ENCODE data around the gene CENPB.
"Not testable (repeated sequence)": the region's sequence is repeated elsewhere in the genome, so short reads cannot be mapped to it uniquely, and the experiment has no call there.

Gene CENPB

GRCh38 chr20:3795511-3796468 is 9.2 kb upstream of the CENPB start, which contains the start of gene CDC25B:
Gene CDC25B, plus strand, starts transcription at chr20:3796310. Its CDS starts 222 bp downstream, at chr20:3796532.
- peaks cover 30% of the 10 kb centered on the region for H3K4me1 ChIP-seq
- H3K9me3 ChIP-seq: no peaks in the 10 kb centered on the region
- H3K27me3 ChIP-seq: no peaks in the 10 kb centered on the region
- peak; percentile 49 for TF ChIP-seq CTCF (IDR thresholded peaks at IDR 0.05; ENCODE audit: low read depth, low read length)
- H3K4me3 ChIP-seq (ENCODE audit: low read depth, low read length): peak within 1 kb of the TSS; percentile 95
- DNase-seq: peak; percentile 98
- peaks cover 22% of the 10 kb centered on the region for H3K36me3 ChIP-seq

GRCh38 chr20:3794701-3795420 is 8.3 kb upstream of the CENPB start:
- Histone ChIP-seq H3K36me3 (peaks cover 16% of the 10 kb centered on the region), H3K27me3 (no peaks in the 10 kb centered on the region), H3K4me3 (ENCODE audit: low read depth, low read length) (peak overlapping the region; percentile 80; the same call in 1 of the 2 replicates), H3K4me1 (peaks cover 21% of the 10 kb centered on the region), H3K9me3 (no peaks in the 10 kb centered on the region)
- DNase-seq: no peak
- TF ChIP-seq CTCF (IDR thresholded peaks at IDR 0.05; ENCODE audit: low read depth, low read length): no peak

GRCh38 chr20:3794168-3794567 is 7.6 kb upstream of the CENPB start:
- Histone ChIP-seq H3K4me1 (peaks cover 16% of the 10 kb centered on the region), H3K36me3 (peaks cover 16% of the 10 kb centered on the region)
- H3K9me3 ChIP-seq; H3K4me3 ChIP-seq (ENCODE audit: low read depth, low read length); H3K27me3 ChIP-seq; DNase-seq: not testable (repeated sequence)

GRCh38 chr20:3789201-3789600 is 2.7 kb upstream of the CENPB start:
- H3K4me1 ChIP-seq; H3K27me3 ChIP-seq; DNase-seq; H3K36me3 ChIP-seq; H3K4me3 ChIP-seq (ENCODE audit: low read depth, low read length); H3K9me3 ChIP-seq: not testable (repeated sequence)

GRCh38 chr20:3788685-3789155 is 2.2 kb upstream of the CENPB start:
- Histone ChIP-seq H3K27me3 (no peaks in the 10 kb centered on the region), H3K4me1 (peaks cover 8% of the 10 kb centered on the region), H3K36me3 (peaks cover 9% of the 10 kb centered on the region), H3K9me3 (no peaks in the 10 kb centered on the region), H3K4me3 (ENCODE audit: low read depth, low read length) (no peak overlapping the region)
- peak; percentile 62 for DNase-seq
- TF ChIP-seq CTCF (IDR thresholded peaks at IDR 0.05; ENCODE audit: low read depth, low read length): no peak

GRCh38 chr20:3787324-3788014 is 929 bp upstream of the CENPB start:
- H3K9me3 ChIP-seq: no peaks in the 10 kb centered on the region
- H3K27me3 ChIP-seq: no peaks in the 10 kb centered on the region
- no peak for TF ChIP-seq CTCF (IDR thresholded peaks at IDR 0.05; ENCODE audit: low read depth, low read length)
- H3K4me3 ChIP-seq (ENCODE audit: low read depth, low read length): peak overlapping the region; percentile 61
- no peak for DNase-seq
- H3K4me1 ChIP-seq: peaks cover 8% of the 10 kb centered on the region
- H3K36me3 ChIP-seq: peaks cover 9% of the 10 kb centered on the region

Measured in BE2C (cell line).